ENCODE data around the gene TICAM1. TPM values are rescaled to one million over a fixed set of nuclear protein-coding genes. Genes with fewer than 3 reads are reported as not detected.

Gene TICAM1
- total and polyA plus RNA-seq, 2 experiments from 2014 or later, result 0.32 to 0.38 TPM

- peak overlapping the region; percentile 94 for H2AFZ ChIP-seq
- no peaks in the 10 kb centered on the region for H3K79me2 ChIP-seq (replicated peaks; ENCODE audit: insufficient read depth)
- H3K36me3 Mint-ChIP-seq (ENCODE audit: low read depth), result peaks cover 6% of the 10 kb centered on the region; the same call in 2 of the 3 replicates
- H3K4me3 Mint-ChIP-seq, result peak overlapping the region; percentile 19
- no peak overlapping the region for H3K27ac ChIP-seq (ENCODE audit: low read depth)
- peaks cover 31% of the 10 kb centered on the region for H3K27me3 Mint-ChIP-seq (ENCODE audit: insufficient read depth, low read depth, poor library complexity)
- H3K27me3 ChIP-seq (ENCODE audit: insufficient read depth), result peaks cover 5% of the 10 kb centered on the region; the same call in 1 of the 2 replicates
- no peaks in the 10 kb centered on the region for H4K20me1 ChIP-seq (replicated peaks; ENCODE audit: insufficient read depth)
- DNase-seq (ENCODE audit: low spot score) (peak; percentile 98), ATAC-seq (peak; percentile 86)
- H3K4me3 ChIP-seq, result no peak overlapping the region
- H3K27ac Mint-ChIP-seq, result no peak overlapping the region
- no peaks in the 10 kb centered on the region; the same call in 2 of the 3 replicates for H3K4me1 Mint-ChIP-seq
- no peak overlapping the region for H3K4me2 ChIP-seq
- peaks cover 5% of the 10 kb centered on the region; the same call in 1 of the 2 replicates for H3K9me2 ChIP-seq (ENCODE audit: insufficient read depth)
- peaks cover 20% of the 10 kb centered on the region for H3K9me3 Mint-ChIP-seq
- H3F3A ChIP-seq (replicated peaks; ENCODE audit: low read depth), result no peaks in the 10 kb centered on the region; the same call in 1 of the 2 replicates
- no peak for TF ChIP-seq ZNF331 (CRISPR knock-in tag; IDR thresholded peaks at IDR 0.05; ENCODE audit: low read depth)
- no peak for TF ChIP-seq ZNF114 (CRISPR knock-in tag; IDR thresholded peaks at IDR 0.05)
- TF ChIP-seq CTCF (conservative IDR thresholded peaks at IDR 0.05; ENCODE audit: low read depth in 2 of 2), result no peak
- TF ChIP-seq ETS1 (IDR thresholded peaks at IDR 0.05), result peak; percentile 82
- no peak for TF ChIP-seq EZH2phosphoT487 (IDR thresholded peaks at IDR 0.05; ENCODE audit: unreplicated experiment)
- no peak for TF ChIP-seq STAT1 (IDR thresholded peaks at IDR 0.05; ENCODE audit: unreplicated experiment)
- no peak for TF ChIP-seq NANOG (IDR thresholded peaks at IDR 0.05; ENCODE audit: borderline replicate concordance)
- TF ChIP-seq CREB1 (CRISPR knock-in tag; IDR thresholded peaks at IDR 0.05; ENCODE audit: low read depth), result no peak
- peak; percentile 30; the same call in 1 of the 2 replicates for TF ChIP-seq POLR2AphosphoS5 (IDR thresholded peaks at IDR 0.05; ENCODE audit: low read depth)
- TF ChIP-seq JUNB (IDR thresholded peaks at IDR 0.05; ENCODE audit: unreplicated experiment), result no peak
- TF ChIP-seq EZH2 (IDR thresholded peaks at IDR 0.05; ENCODE audit: low read depth, unreplicated experiment), result no peak
- TF ChIP-seq ZNF462 (CRISPR knock-in tag; IDR thresholded peaks at IDR 0.05), result no peak
- no peaks in the 10 kb centered on the region for H3K4me1 ChIP-seq (ENCODE audit: insufficient read depth)
- no peaks in the 10 kb centered on the region for H3K36me3 ChIP-seq (ENCODE audit: insufficient read depth)
Measured at GRCh38 chr19:4815426-4816201, 15.9 kb downstream of the TICAM1 start.

Data from GM23338 (cell line).